Neural crest cell (in vitro differentiated cells): ENCODE data around the gene PRDX1. TPM values are rescaled to one million over a fixed set of nuclear protein-coding genes. Genes with fewer than 3 reads are reported as not detected.
A peak's percentile ranks its signal among the peaks of the same experiment; 100 is the strongest.
"Not testable (repeated sequence)": the region's sequence is repeated elsewhere in the genome, so short reads cannot be mapped to it uniquely, and the experiment has no call there.

ENCODE experiments used
- DNase-seq: peaks from one replicate; pipeline ENCODE4 v3.0.0; 2021; ENCODE audit warnings: low read depth, mixed read lengths, low spot score
- H3K27ac Mint-ChIP-seq: one replicate; pipeline ENCODE4 v1.8.0; 2021; ENCODE audit warnings: mild to moderate bottlenecking, mixed read lengths; ENCODE audit not compliant: unreplicated experiment
- H3K27me3 Mint-ChIP-seq: 2 replicates; pipeline ENCODE4 v1.8.0; 2021; ENCODE audit warnings: low read depth, mild to moderate bottlenecking, mixed read lengths
- H3K36me3 Mint-ChIP-seq: 2 replicates; pipeline ENCODE4 v1.8.0; 2021; ENCODE audit warnings: low read depth, mild to moderate bottlenecking, mixed read lengths
- H3K4me1 Mint-ChIP-seq: 2 replicates; pipeline ENCODE4 v1.8.0; 2021; ENCODE audit warnings: mixed read lengths
- H3K4me3 Mint-ChIP-seq: one replicate; pipeline ENCODE4 v1.8.0; 2021; ENCODE audit warnings: mild to moderate bottlenecking, mixed read lengths
- H3K9me3 Mint-ChIP-seq: 2 replicates; pipeline ENCODE4 v1.8.0; 2021; ENCODE audit warnings: mixed read lengths
- CTCF ChIP-seq: fragments of 200-600 bp; sonication (generic); conservative IDR thresholded peaks from 2 replicates; pipeline ENCODE4 v1.5.0; 2021; ENCODE audit warnings: antibody characterized with exemption, mild to moderate bottlenecking
- total RNA-seq: library from RNA; stranded (reverse); gene quantifications from 2 replicates; pipeline ENCODE4 v1.2.1, GENCODE V29; 2021

The PRDX1 gene
- total RNA-seq, 1 donor from 2014 or later: 334 TPM

GRCh38 chr1:45535988-45536766 lies 14.5 kb upstream of the PRDX1 start:
- H3K36me3 Mint-ChIP-seq: no peaks in the 10 kb centered on the region
- no peaks in the 10 kb centered on the region for H3K27me3 Mint-ChIP-seq
- no peak for TF ChIP-seq CTCF
- no peak for DNase-seq
- no peak overlapping the region for H3K27ac Mint-ChIP-seq
- no peaks in the 10 kb centered on the region for H3K4me1 Mint-ChIP-seq
- no peaks in the 10 kb centered on the region for H3K9me3 Mint-ChIP-seq
- H3K4me3 Mint-ChIP-seq: no peak overlapping the region

GRCh38 chr1:45531873-45532272 lies 10.2 kb upstream of the PRDX1 start:
- Mint-ChIP-seq H3K36me3 (no peaks in the 10 kb centered on the region), H3K9me3 (no peaks in the 10 kb centered on the region), H3K27me3 (no peaks in the 10 kb centered on the region), H3K4me1 (peaks cover 4% of the 10 kb centered on the region), H3K4me3 (no peak overlapping the region), H3K27ac (no peak overlapping the region)
- TF ChIP-seq CTCF: no peak
- no peak for DNase-seq

GRCh38 chr1:45530632-45531135 lies 9.0 kb upstream of the PRDX1 start:
- H3K4me1 Mint-ChIP-seq: peaks cover 9% of the 10 kb centered on the region
- no peak overlapping the region for H3K4me3 Mint-ChIP-seq
- H3K27ac Mint-ChIP-seq: no peak overlapping the region
- no peaks in the 10 kb centered on the region for H3K36me3 Mint-ChIP-seq
- DNase-seq: no peak
- no peaks in the 10 kb centered on the region for H3K27me3 Mint-ChIP-seq
- TF ChIP-seq CTCF: no peak
- H3K9me3 Mint-ChIP-seq: no peaks in the 10 kb centered on the region

- Mint-ChIP-seq H3K27me3 (peaks cover 3% of the 10 kb centered on the region), H3K4me3 (no peak overlapping the region), H3K9me3 (no peaks in the 10 kb centered on the region), H3K27ac (no peak overlapping the region), H3K4me1 (peaks cover 30% of the 10 kb centered on the region), H3K36me3 (no peaks in the 10 kb centered on the region)
- TF ChIP-seq CTCF: no peak
- DNase-seq: no peak
Observed at GRCh38 chr1:45526135-45526644, 4.5 kb upstream of the PRDX1 start.

GRCh38 chr1:45523975-45524374 lies 2.3 kb upstream of the PRDX1 start:
- DNase-seq, H3K27ac Mint-ChIP-seq: not testable (repeated sequence)
- H3K4me3 Mint-ChIP-seq: peak overlapping the region; percentile 38

GRCh38 chr1:45523516-45523915 lies 1.8 kb upstream of the PRDX1 start:
- not testable (repeated sequence) for H3K36me3 Mint-ChIP-seq, H3K9me3 Mint-ChIP-seq, H3K27ac Mint-ChIP-seq, H3K27me3 Mint-ChIP-seq, DNase-seq
- peaks cover 41% of the 10 kb centered on the region for H3K4me1 Mint-ChIP-seq
- peak overlapping the region; percentile 91 for H3K4me3 Mint-ChIP-seq

More at GRCh38 chr1:45523975-45524374, 2.3 kb upstream of the PRDX1 start:
- H3K36me3 Mint-ChIP-seq, H3K27me3 Mint-ChIP-seq, H3K9me3 Mint-ChIP-seq: not testable (repeated sequence)
- peaks cover 36% of the 10 kb centered on the region for H3K4me1 Mint-ChIP-seq
